Measurements from ENCODE around the gene KIAA1958. TPM values are rescaled to one million over a fixed set of nuclear protein-coding genes. Genes with fewer than 3 reads are reported as not detected.

KIAA1958 gene
- total RNA-seq, 3 donors from 2014 or later, result 2.9 to 16.5 (median 11.8) TPM

DNA sequence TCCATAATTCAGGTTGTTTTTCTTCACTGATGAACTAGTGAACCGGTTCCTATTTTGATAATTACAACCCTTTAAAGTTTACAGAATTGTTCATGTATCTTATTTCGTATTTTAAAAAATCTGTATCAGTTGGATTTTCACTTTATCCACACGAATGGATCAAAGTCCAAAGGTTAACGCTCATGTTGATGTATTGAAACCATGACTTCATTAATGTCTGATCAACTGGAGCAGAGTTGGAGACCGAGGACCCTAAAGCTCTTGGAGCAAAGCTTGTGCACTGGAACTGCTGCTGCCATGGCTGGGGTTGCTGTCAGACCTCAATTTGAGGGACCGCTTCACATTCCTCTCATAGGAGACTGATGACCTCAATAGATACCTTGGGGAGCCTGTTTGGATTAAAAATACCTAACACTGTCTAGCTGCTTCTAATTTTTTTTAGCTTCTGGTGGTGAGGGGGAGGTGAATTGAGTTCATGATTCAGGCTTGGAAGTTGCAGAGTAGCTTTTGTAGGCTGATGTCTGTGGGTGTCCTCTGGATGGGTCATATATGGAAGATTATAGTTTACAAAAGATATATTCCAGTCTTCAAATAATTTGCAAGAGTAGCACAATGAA, 45.1 kb downstream of the KIAA1958 start:
- Histone ChIP-seq H3K36me3 (no peaks in the 10 kb centered on the region), H3K9me3 (no peaks in the 10 kb centered on the region), H3K27ac (no peak overlapping the region), H3K4me3 (no peak overlapping the region), H3K4me1 (no peaks in the 10 kb centered on the region), H3K27me3 (no peaks in the 10 kb centered on the region)
- TF ChIP-seq CTCF (IDR thresholded peaks at IDR 0.05) (no peak), POLR2A (IDR thresholded peaks at IDR 0.05) (no peak), POLR2AphosphoS5 (IDR thresholded peaks at IDR 0.05) (no peak)
- no peak for DNase-seq (ENCODE audit: low spot score in 2 of 2)
- intact Hi-C loops (cut with DNase I; ENCODE audit: low total_unique reads), result loop anchor here (5.0 kb wide), 1 partner anchor 411 kb away; no protein-coding TSS in a partner anchor

DNA sequence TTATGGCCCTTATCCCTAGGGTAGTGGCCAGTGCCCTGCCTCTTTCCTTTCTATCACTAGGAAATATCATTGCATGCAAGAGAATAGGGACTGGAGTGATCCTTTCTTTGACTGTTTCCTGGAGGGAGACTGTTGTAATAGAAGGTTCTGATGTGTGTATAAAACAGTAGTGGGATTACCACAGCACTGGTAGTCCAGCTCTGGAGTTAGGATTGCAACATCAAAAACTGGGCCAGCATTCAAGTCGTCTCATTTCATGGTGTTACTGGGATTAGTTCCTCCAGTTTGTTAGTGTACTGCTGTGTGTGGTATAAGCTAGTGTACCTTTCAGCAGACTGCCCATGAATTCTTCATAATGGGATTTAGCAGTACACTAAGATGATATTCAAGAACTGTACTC, 45.8 kb downstream of the KIAA1958 start:
- Histone ChIP-seq H3K4me1 (no peaks in the 10 kb centered on the region), H3K4me3 (no peak overlapping the region), H3K36me3 (no peaks in the 10 kb centered on the region), H3K27ac (no peak overlapping the region), H3K9me3 (no peaks in the 10 kb centered on the region), H3K27me3 (no peaks in the 10 kb centered on the region)
- intact Hi-C loops (cut with DNase I; ENCODE audit: low total_unique reads), result loop anchor here (5.0 kb wide), 1 partner anchor 410 kb away; no protein-coding TSS in a partner anchor
- no peak for DNase-seq (ENCODE audit: low spot score in 2 of 2)
- TF ChIP-seq POLR2AphosphoS5 (IDR thresholded peaks at IDR 0.05) (no peak), CTCF (IDR thresholded peaks at IDR 0.05) (no peak), POLR2A (IDR thresholded peaks at IDR 0.05) (no peak)

GRCh38 chr9:112533660-112534059, 47.0 kb downstream of the KIAA1958 start:
- H3K4me1 ChIP-seq, result no peaks in the 10 kb centered on the region
- no peaks in the 10 kb centered on the region for H3K9me3 ChIP-seq
- no peak for DNase-seq (ENCODE audit: low spot score in 2 of 2)
- no peaks in the 10 kb centered on the region for H3K27me3 ChIP-seq
- no peaks in the 10 kb centered on the region for H3K36me3 ChIP-seq
- no peak overlapping the region for H3K27ac ChIP-seq
- intact Hi-C loops (cut with DNase I; ENCODE audit: low total_unique reads), result loop anchor here (5.0 kb wide), 1 partner anchor 409 kb away; no protein-coding TSS in a partner anchor
- no peak overlapping the region for H3K4me3 ChIP-seq
- TF ChIP-seq CTCF (IDR thresholded peaks at IDR 0.05) (no peak), POLR2AphosphoS5 (IDR thresholded peaks at IDR 0.05) (no peak), POLR2A (IDR thresholded peaks at IDR 0.05) (no peak)

- Histone ChIP-seq H3K4me3 (no peak overlapping the region), H3K27me3 (no peaks in the 10 kb centered on the region), H3K27ac (no peak overlapping the region), H3K4me1 (no peaks in the 10 kb centered on the region), H3K36me3 (no peaks in the 10 kb centered on the region), H3K9me3 (no peaks in the 10 kb centered on the region)
- intact Hi-C loops (cut with DNase I; ENCODE audit: low total_unique reads), result no loop called here
- TF ChIP-seq POLR2A (IDR thresholded peaks at IDR 0.05) (no peak), POLR2AphosphoS5 (IDR thresholded peaks at IDR 0.05) (no peak), CTCF (IDR thresholded peaks at IDR 0.05) (no peak)
- DNase-seq (ENCODE audit: low spot score in 2 of 2), result no peak
Measured at GRCh38 chr9:112535301-112535700, 48.7 kb downstream of the KIAA1958 start.

DNA sequence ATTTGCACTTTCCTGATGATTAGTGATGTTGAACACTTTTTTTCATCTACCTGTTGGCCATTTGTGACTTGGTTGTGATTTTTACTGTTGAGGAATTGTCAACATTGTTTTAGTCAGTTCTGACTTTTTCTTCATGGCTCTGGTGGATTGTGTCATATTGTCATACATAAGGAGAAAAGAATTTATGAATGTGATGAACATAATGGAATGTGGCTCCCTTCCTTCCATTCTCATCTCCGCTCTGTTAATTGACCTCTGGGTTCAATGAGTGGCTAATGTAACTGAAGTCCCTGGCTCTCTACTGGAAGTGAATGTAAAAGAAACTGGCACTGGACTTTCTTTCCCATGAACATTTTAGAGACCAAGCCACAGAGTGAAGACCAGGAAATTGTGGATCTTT, 49.2 kb downstream of the KIAA1958 start:
- no peak overlapping the region for H3K27ac ChIP-seq
- TF ChIP-seq POLR2A (IDR thresholded peaks at IDR 0.05) (no peak), POLR2AphosphoS5 (IDR thresholded peaks at IDR 0.05) (no peak), CTCF (IDR thresholded peaks at IDR 0.05) (no peak)
- H3K4me3 ChIP-seq, result no peak overlapping the region
- H3K9me3 ChIP-seq, result no peaks in the 10 kb centered on the region
- H3K27me3 ChIP-seq, result no peaks in the 10 kb centered on the region
- intact Hi-C loops (cut with DNase I; ENCODE audit: low total_unique reads), result no loop called here
- no peak for DNase-seq (ENCODE audit: low spot score in 2 of 2)
- no peaks in the 10 kb centered on the region for H3K4me1 ChIP-seq
- no peaks in the 10 kb centered on the region for H3K36me3 ChIP-seq

Measured in breast epithelium (tissue), 4 donors.